SKM-1 (cell line): ENCODE results near the gene FAM43A.
A peak's percentile ranks its signal among the peaks of the same experiment; 100 is the strongest.

Experiments used
- DNase-seq: peaks from one replicate; lab custom pipeline; 2025; ENCODE audit not compliant: unreplicated experiment; lab: John Stamatoyannopoulos, UW

FAM43A gene

GRCh38 chr3:194675081-194675640 lies 10.5 kb upstream of the FAM43A start:
- DNase-seq: no peak

- no peak for DNase-seq
Measured at GRCh38 chr3:194675680-194676079, 10.0 kb upstream of the FAM43A start.

- no peak for DNase-seq
Measured at GRCh38 chr3:194676471-194676870, 9.2 kb upstream of the FAM43A start.

GRCh38 chr3:194680888-194681615 lies 4.6 kb upstream of the FAM43A start:
- DNase-seq: no peak

GRCh38 chr3:194682189-194682693 lies 3.4 kb upstream of the FAM43A start:
- no peak for DNase-seq

GRCh38 chr3:194682694-194683310 lies 2.9 kb upstream of the FAM43A start:
- DNase-seq: peak; percentile 78

GRCh38 chr3:194683380-194683779 lies 2.3 kb upstream of the FAM43A start:
- no peak for DNase-seq

GRCh38 chr3:194685065-194685717 lies 492 bp upstream of the FAM43A start:
- DNase-seq: no peak

- DNase-seq: no peak
Measured at GRCh38 chr3:194686414-194686815, 732 bp downstream of the FAM43A start.

- DNase-seq: no peak
Measured at GRCh38 chr3:194686816-194687637, 1.3 kb downstream of the FAM43A start.

GRCh38 chr3:194687638-194688199 lies 2.0 kb downstream of the FAM43A start:
- DNase-seq: no peak

GRCh38 chr3:194688200-194688740 lies 2.6 kb downstream of the FAM43A start:
- DNase-seq: no peak

- no peak for DNase-seq
Measured at GRCh38 chr3:194688946-194689345, 3.3 kb downstream of the FAM43A start.

- DNase-seq: no peak
Measured at GRCh38 chr3:194689493-194689944, 3.8 kb downstream of the FAM43A start.

GRCh38 chr3:194690501-194691372 lies 5.1 kb downstream of the FAM43A start:
- no peak for DNase-seq

GRCh38 chr3:194691481-194692283 lies 6.0 kb downstream of the FAM43A start:
- DNase-seq: no peak

GRCh38 chr3:194696702-194697101 lies 11.0 kb downstream of the FAM43A start:
- no peak for DNase-seq

GRCh38 chr3:194702545-194702944 lies 16.9 kb downstream of the FAM43A start:
- DNase-seq: no peak
